Natural killer cell (primary cell): Measurements from ENCODE around the gene TCF7L1. TPM values are rescaled to one million over a fixed set of nuclear protein-coding genes. Genes with fewer than 3 reads are reported as not detected.
A peak's percentile ranks its signal among the peaks of the same experiment; 100 is the strongest.

Experiments used
- ATAC-seq, 3 donors: fragments of 150-1000 bp in 2 of 3; fragments of 200-7000 bp in 1 of 3; cut with Tn5 transposase; 1 replicate in 1 of 3; 2 replicates in 2 of 3; pipeline ENCODE4 v1.10.0; 2021; ENCODE audit warnings: mild to moderate bottlenecking in 2 of 3, moderate library complexity in 2 of 3
- DNase-seq, 2 donors: peaks; one replicate each; pipeline versions ENCODE4 v3.0.0 to v3.0.0-alpha.2; 2013 to 2021; ENCODE audit warnings: mixed read lengths in 1 of 2
- H3K27ac ChIP-seq: one replicate; pipeline ENCODE4 v1.5.1; 2013; ENCODE audit warnings: mild to moderate bottlenecking, low read length
- H3K27me3 ChIP-seq: one replicate; pipeline ENCODE4 v1.6.1; 2013; ENCODE audit warnings: low read length; ENCODE audit not compliant: control insufficient read depth, insufficient read depth
- H3K36me3 ChIP-seq: one replicate; pipeline ENCODE4 v1.6.1; 2013; ENCODE audit warnings: low read length; ENCODE audit not compliant: control insufficient read depth, insufficient read depth
- H3K4me1 ChIP-seq: one replicate; pipeline ENCODE4 v1.6.1; 2013; ENCODE audit warnings: low read length; ENCODE audit not compliant: control insufficient read depth, insufficient read depth
- H3K4me3 ChIP-seq: one replicate; pipeline ENCODE4 v1.5.1; 2013; ENCODE audit warnings: low read length
- H3K9me3 ChIP-seq: one replicate; pipeline ENCODE4 v1.6.1; 2013; ENCODE audit warnings: low read length; ENCODE audit not compliant: control insufficient read depth, insufficient read depth
- H3K27ac Mint-ChIP-seq, 2 donors: one replicate each; pipeline ENCODE4 v1.8.0; 2022; ENCODE audit warnings: mild to moderate bottlenecking in 2 of 2, mixed read lengths in 2 of 2, moderate library complexity in 1 of 2
- H3K27me3 Mint-ChIP-seq, 2 donors: one replicate each; pipeline ENCODE4 v1.8.0; 2022; ENCODE audit warnings: low read depth in 2 of 2, mixed read lengths in 2 of 2
- H3K36me3 Mint-ChIP-seq: one replicate; pipeline ENCODE4 v1.8.0; 2022; ENCODE audit warnings: mixed read lengths
- H3K4me1 Mint-ChIP-seq, 2 donors: one replicate each; pipeline ENCODE4 v1.8.0; 2022; ENCODE audit warnings: mixed read lengths in 2 of 2
- H3K4me3 Mint-ChIP-seq: one replicate; pipeline ENCODE4 v1.8.0; 2022; ENCODE audit warnings: mild to moderate bottlenecking, moderate library complexity, mixed read lengths
- H3K9me3 Mint-ChIP-seq, 2 donors: one replicate each; pipeline ENCODE4 v1.8.0; 2022; ENCODE audit warnings: mixed read lengths in 2 of 2
- CTCF ChIP-seq: fragments of 200-600 bp; IDR thresholded peaks from one replicate; pipeline ENCODE4 v1.8.0; 2022; ENCODE audit warnings: antibody characterized with exemption
- WGBS: methylation state at CpG from one replicate; pipeline ENCODE4 v1.1.7; 2013; ENCODE audit warnings: missing lambda C conversion rate; ENCODE audit not compliant: insufficient coverage; 5-methylcytosine and 5-hydroxymethylcytosine counted together
- intact Hi-C: fragments of 100-400 bp; cut with micrococcal nuclease; formaldehyde crosslinking; loops from one replicate; pipeline ENCODE4 v1.14.2; 2022
- total RNA-seq, 4 donors: library from RNA; stranded (reverse); fragments of 120-200 nt in 1 of 4; gene quantifications; one replicate each; pipeline versions ENCODE4 v1.2.3 to v1.2.4, GENCODE V29; 2013 to 2022

TCF7L1 gene
- total RNA-seq, 3 donors from 2014 or later (not counting 1 experiment from before 2014, with no cell fraction given), result not detected

GRCh38 chr2:85133751-85134254 is 611 bp downstream of the TCF7L1 start:
- H3K27ac ChIP-seq, result no peak overlapping the region
- peaks cover 36% of the 10 kb centered on the region for H3K27me3 ChIP-seq
- Mint-ChIP-seq H3K36me3 (no peaks in the 10 kb centered on the region), H3K4me3 (peak overlapping the region; percentile 28), H3K27ac (no peak overlapping the region), H3K9me3 (no peaks in the 10 kb centered on the region), H3K27me3 (peaks cover 33 to 52% of the 10 kb centered on the region in 2 donors), H3K4me1 (peaks cover 5% of the 10 kb centered on the region in 2 donors)
- WGBS, result 2% methylated on average over 57 of the region's 57 CpGs
- TF ChIP-seq CTCF, result no peak
- H3K4me1 ChIP-seq, result peaks cover 16% of the 10 kb centered on the region
- intact Hi-C loops, result no loop called here
- H3K9me3 ChIP-seq, result no peaks in the 10 kb centered on the region
- DNase-seq (peak in 1 of 2 donors; percentile 8), ATAC-seq (peak in 2 of 3 donors; percentile 19 to 32)
- H3K4me3 ChIP-seq, result no peak overlapping the region
- H3K36me3 ChIP-seq, result no peaks in the 10 kb centered on the region

GRCh38 chr2:85134255-85134895 is 1.2 kb downstream of the TCF7L1 start:
- Mint-ChIP-seq H3K9me3 (no peaks in the 10 kb centered on the region), H3K4me3 (no peak overlapping the region), H3K27me3 (peaks cover 34 to 57% of the 10 kb centered on the region in 2 donors), H3K36me3 (no peaks in the 10 kb centered on the region), H3K4me1 (peaks cover 5% of the 10 kb centered on the region in 2 donors), H3K27ac (no peak overlapping the region)
- no peaks in the 10 kb centered on the region for H3K9me3 ChIP-seq
- H3K4me3 ChIP-seq, result no peak overlapping the region
- no peak for DNase-seq
- no peak for TF ChIP-seq CTCF
- intact Hi-C loops, result no loop called here
- peaks cover 36% of the 10 kb centered on the region for H3K27me3 ChIP-seq
- no peak overlapping the region for H3K27ac ChIP-seq
- H3K36me3 ChIP-seq, result no peaks in the 10 kb centered on the region
- no peak for ATAC-seq
- H3K4me1 ChIP-seq, result peaks cover 16% of the 10 kb centered on the region
- 2% methylated on average over 45 of the region's 45 CpGs for WGBS

- Mint-ChIP-seq H3K27me3 (peaks cover 40 to 61% of the 10 kb centered on the region in 2 donors), H3K27ac (no peak overlapping the region), H3K4me1 (peaks cover 5% of the 10 kb centered on the region in 2 donors), H3K9me3 (no peaks in the 10 kb centered on the region), H3K36me3 (no peaks in the 10 kb centered on the region), H3K4me3 (no peak overlapping the region)
- no peaks in the 10 kb centered on the region for H3K9me3 ChIP-seq
- H3K27me3 ChIP-seq, result peaks cover 33% of the 10 kb centered on the region
- no peak overlapping the region for H3K4me3 ChIP-seq
- TF ChIP-seq CTCF, result no peak
- WGBS, result 12% methylated on average over 46 of the region's 46 CpGs
- intact Hi-C loops, result no loop called here
- no peak for ATAC-seq
- peaks cover 16% of the 10 kb centered on the region for H3K4me1 ChIP-seq
- H3K36me3 ChIP-seq, result no peaks in the 10 kb centered on the region
- no peak for DNase-seq
- no peak overlapping the region for H3K27ac ChIP-seq
Observed at GRCh38 chr2:85134896-85135659, 1.9 kb downstream of the TCF7L1 start.
